Measurements from ENCODE around the gene GGTLC3.
"Not testable (repeated sequence)": the region's sequence is repeated elsewhere in the genome, so short reads cannot be mapped to it uniquely, and the experiment has no call there.

DNA sequence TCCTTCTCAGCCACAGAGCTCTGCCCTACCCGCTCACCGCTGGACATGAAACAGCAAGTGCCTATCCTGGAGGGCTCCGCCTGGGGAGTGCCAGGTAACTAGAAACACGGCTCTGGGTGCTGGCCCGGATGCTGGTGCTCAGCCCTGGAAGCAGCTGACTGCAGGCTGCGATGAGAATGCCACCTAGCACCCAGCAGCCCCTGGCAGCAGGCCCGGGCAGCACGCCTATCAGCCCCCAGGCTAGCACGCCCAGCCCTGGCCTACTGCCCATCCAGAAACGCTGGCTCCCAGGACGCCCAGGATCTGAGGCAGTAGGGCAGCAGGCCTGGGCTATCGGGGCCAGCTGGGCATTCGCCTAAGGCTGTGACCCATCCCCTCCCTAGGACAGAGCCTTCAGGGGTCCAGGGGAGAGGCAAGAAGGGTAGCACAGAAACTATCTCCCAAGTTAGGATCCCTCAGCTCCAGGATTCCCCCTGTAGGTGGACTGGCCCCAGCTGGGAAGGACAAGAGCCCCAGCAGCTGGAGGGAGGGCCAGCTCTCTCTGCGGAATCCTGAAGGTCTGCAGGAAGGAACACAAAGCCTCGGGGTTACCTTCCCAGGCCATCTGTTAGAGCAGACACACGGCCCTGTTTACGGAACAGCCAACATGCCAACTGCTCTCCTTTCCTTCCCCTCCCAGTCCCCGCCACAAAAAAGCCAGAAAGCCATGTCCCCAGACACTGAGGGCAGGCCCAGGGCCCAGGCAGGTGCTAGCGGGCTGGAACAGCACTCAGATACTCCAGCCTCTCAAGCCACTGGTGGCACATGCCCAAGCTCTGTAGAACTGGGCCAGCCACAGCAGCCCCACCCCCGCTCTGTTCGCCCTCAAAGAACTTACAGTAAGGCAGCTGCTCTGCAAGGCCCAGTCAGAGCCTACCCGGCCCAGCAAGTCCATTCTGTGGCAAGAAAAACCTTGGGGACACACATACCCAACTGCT, 36.6 kb upstream of the GGTLC3 start:
- TF ChIP-seq, protein P1, sequence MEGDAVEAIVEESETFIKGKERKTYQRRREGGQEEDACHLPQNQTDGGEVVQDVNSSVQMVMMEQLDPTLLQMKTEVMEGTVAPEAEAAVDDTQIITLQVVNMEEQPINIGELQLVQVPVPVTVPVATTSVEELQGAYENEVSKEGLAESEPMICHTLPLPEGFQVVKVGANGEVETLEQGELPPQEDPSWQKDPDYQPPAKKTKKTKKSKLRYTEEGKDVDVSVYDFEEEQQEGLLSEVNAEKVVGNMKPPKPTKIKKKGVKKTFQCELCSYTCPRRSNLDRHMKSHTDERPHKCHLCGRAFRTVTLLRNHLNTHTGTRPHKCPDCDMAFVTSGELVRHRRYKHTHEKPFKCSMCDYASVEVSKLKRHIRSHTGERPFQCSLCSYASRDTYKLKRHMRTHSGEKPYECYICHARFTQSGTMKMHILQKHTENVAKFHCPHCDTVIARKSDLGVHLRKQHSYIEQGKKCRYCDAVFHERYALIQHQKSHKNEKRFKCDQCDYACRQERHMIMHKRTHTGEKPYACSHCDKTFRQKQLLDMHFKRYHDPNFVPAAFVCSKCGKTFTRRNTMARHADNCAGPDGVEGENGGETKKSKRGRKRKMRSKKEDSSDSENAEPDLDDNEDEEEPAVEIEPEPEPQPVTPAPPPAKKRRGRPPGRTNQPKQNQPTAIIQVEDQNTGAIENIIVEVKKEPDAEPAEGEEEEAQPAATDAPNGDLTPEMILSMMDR (conservative IDR thresholded peaks at IDR 0.05; ENCODE audit: low read depth, low read length), result not testable (repeated sequence)
- not testable (repeated sequence) for TF ChIP-seq EZH2 (IDR thresholded peaks at IDR 0.05; ENCODE audit: borderline replicate concordance, low read depth, low read length, poor library complexity, severe bottlenecking)

Measured in A673 (cell line).